DND-41 (cell line): Measurements from ENCODE around the gene TLR4.

ENCODE experiments used
- EZH2 ChIP-seq: IDR thresholded peaks from 3 replicates; pipeline ENCODE4 v1.6.1; 2012; ENCODE audit warnings: borderline replicate concordance, low read depth, mild to moderate bottlenecking, moderate library complexity, low read length, inconsistent platforms; ENCODE audit not compliant: severe bottlenecking
- TF ChIP-seq, protein P1 (sequence below): IDR thresholded peaks from 2 replicates; pipeline ENCODE4 v1.5.1; 2012; ENCODE audit warnings: borderline replicate concordance, low read length, moderate library complexity, mild to moderate bottlenecking; ENCODE audit not compliant: poor library complexity, severe bottlenecking; ENCODE audit errors: extremely low read depth

- TF ChIP-seq, protein P1, sequence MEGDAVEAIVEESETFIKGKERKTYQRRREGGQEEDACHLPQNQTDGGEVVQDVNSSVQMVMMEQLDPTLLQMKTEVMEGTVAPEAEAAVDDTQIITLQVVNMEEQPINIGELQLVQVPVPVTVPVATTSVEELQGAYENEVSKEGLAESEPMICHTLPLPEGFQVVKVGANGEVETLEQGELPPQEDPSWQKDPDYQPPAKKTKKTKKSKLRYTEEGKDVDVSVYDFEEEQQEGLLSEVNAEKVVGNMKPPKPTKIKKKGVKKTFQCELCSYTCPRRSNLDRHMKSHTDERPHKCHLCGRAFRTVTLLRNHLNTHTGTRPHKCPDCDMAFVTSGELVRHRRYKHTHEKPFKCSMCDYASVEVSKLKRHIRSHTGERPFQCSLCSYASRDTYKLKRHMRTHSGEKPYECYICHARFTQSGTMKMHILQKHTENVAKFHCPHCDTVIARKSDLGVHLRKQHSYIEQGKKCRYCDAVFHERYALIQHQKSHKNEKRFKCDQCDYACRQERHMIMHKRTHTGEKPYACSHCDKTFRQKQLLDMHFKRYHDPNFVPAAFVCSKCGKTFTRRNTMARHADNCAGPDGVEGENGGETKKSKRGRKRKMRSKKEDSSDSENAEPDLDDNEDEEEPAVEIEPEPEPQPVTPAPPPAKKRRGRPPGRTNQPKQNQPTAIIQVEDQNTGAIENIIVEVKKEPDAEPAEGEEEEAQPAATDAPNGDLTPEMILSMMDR, result no peak
- no peak for TF ChIP-seq EZH2
Measured at GRCh38 chr9:117664419-117664818, 39.8 kb upstream of the TLR4 start.
